Measurements from ENCODE around the gene ADAMTS3. TPM values are rescaled to one million over a fixed set of nuclear protein-coding genes. Genes with fewer than 3 reads are reported as not detected.

The ADAMTS3 gene
- total RNA-seq, 4 donors from 2014 or later: 0.54 to 1.7 TPM; not detected in 2

GRCh38 chr4:72305620-72306019 is 263.4 kb downstream of the ADAMTS3 start:
- Histone ChIP-seq H3K27ac (no peak overlapping the region), H3K9me3 (no peaks in the 10 kb centered on the region), H3K4me3 (no peak overlapping the region), H3K36me3 (no peaks in the 10 kb centered on the region), H3K4me1 (no peaks in the 10 kb centered on the region), H3K27me3 (no peaks in the 10 kb centered on the region)
- no peak for TF ChIP-seq POLR2A (IDR thresholded peaks at IDR 0.05)
- no peak for TF ChIP-seq CTCF (IDR thresholded peaks at IDR 0.05)
- no peak for DNase-seq

- no peak overlapping the region for H3K4me3 ChIP-seq
- H3K9me3 ChIP-seq: no peaks in the 10 kb centered on the region
- TF ChIP-seq CTCF (IDR thresholded peaks at IDR 0.05): no peak
- TF ChIP-seq POLR2A (IDR thresholded peaks at IDR 0.05): no peak
- H3K4me1 ChIP-seq: no peaks in the 10 kb centered on the region
- DNase-seq: no peak
- H3K27ac ChIP-seq: no peak overlapping the region
- no peaks in the 10 kb centered on the region for H3K36me3 ChIP-seq
- no peaks in the 10 kb centered on the region for H3K27me3 ChIP-seq
Observed at GRCh38 chr4:72305080-72305479, 263.9 kb downstream of the ADAMTS3 start.

- no peak overlapping the region for H3K27ac ChIP-seq
- no peaks in the 10 kb centered on the region for H3K27me3 ChIP-seq
- H3K36me3 ChIP-seq: no peaks in the 10 kb centered on the region
- H3K4me3 ChIP-seq: no peak overlapping the region
- peak in 2 of 3 donors; percentile 43 to 65 for DNase-seq
- H3K4me1 ChIP-seq: no peaks in the 10 kb centered on the region
- TF ChIP-seq POLR2A (IDR thresholded peaks at IDR 0.05) (no peak), CTCF (IDR thresholded peaks at IDR 0.05) (peak; percentile 12 to 61 (median 53))
- no peaks in the 10 kb centered on the region for H3K9me3 ChIP-seq
Observed at GRCh38 chr4:72302981-72303704, 265.9 kb downstream of the ADAMTS3 start.

- Histone ChIP-seq H3K4me1 (no peaks in the 10 kb centered on the region), H3K27ac (no peak overlapping the region), H3K27me3 (no peaks in the 10 kb centered on the region), H3K4me3 (no peak overlapping the region), H3K9me3 (no peaks in the 10 kb centered on the region), H3K36me3 (no peaks in the 10 kb centered on the region)
- no peak for TF ChIP-seq CTCF (IDR thresholded peaks at IDR 0.05)
- TF ChIP-seq POLR2A (IDR thresholded peaks at IDR 0.05): no peak
- DNase-seq: no peak
Observed at GRCh38 chr4:72301759-72302158, 267.3 kb downstream of the ADAMTS3 start.

GRCh38 chr4:72300126-72300525 is 268.9 kb downstream of the ADAMTS3 start:
- Histone ChIP-seq H3K27ac (no peak overlapping the region), H3K4me1 (no peaks in the 10 kb centered on the region), H3K36me3 (no peaks in the 10 kb centered on the region), H3K27me3 (no peaks in the 10 kb centered on the region), H3K9me3 (no peaks in the 10 kb centered on the region), H3K4me3 (no peak overlapping the region)
- TF ChIP-seq POLR2A (IDR thresholded peaks at IDR 0.05) (no peak), CTCF (IDR thresholded peaks at IDR 0.05) (no peak)
- DNase-seq: no peak
